Hematopoietic multipotent progenitor cell treated with erythropoietin and hydrocortisone succinate and interleukin-3 and kit ligand, for 17 days (in vitro differentiated cells): ENCODE results near the gene GPS1.

Experiments
- DNase-seq: peaks from one replicate; pipeline ENCODE4 v3.0.0-alpha.2; 2015; ENCODE audit warnings: low spot score

GPS1 gene

GRCh38 chr17:82051776-82052637 is at the start of gene GPS1, which contains the start of gene RFNG:
TSS of gene GPS1 (plus strand) at chr17:82051898. CDS start at chr17:82051932, 34 bp downstream.
TSS of gene RFNG (minus strand) at chr17:82051811. CDS start at chr17:82051766, 45 bp downstream.
- peak; percentile 68 for DNase-seq

GRCh38 chr17:82003411-82004381 is 48.0 kb upstream of the GPS1 start:
- no peak for DNase-seq

DNA sequence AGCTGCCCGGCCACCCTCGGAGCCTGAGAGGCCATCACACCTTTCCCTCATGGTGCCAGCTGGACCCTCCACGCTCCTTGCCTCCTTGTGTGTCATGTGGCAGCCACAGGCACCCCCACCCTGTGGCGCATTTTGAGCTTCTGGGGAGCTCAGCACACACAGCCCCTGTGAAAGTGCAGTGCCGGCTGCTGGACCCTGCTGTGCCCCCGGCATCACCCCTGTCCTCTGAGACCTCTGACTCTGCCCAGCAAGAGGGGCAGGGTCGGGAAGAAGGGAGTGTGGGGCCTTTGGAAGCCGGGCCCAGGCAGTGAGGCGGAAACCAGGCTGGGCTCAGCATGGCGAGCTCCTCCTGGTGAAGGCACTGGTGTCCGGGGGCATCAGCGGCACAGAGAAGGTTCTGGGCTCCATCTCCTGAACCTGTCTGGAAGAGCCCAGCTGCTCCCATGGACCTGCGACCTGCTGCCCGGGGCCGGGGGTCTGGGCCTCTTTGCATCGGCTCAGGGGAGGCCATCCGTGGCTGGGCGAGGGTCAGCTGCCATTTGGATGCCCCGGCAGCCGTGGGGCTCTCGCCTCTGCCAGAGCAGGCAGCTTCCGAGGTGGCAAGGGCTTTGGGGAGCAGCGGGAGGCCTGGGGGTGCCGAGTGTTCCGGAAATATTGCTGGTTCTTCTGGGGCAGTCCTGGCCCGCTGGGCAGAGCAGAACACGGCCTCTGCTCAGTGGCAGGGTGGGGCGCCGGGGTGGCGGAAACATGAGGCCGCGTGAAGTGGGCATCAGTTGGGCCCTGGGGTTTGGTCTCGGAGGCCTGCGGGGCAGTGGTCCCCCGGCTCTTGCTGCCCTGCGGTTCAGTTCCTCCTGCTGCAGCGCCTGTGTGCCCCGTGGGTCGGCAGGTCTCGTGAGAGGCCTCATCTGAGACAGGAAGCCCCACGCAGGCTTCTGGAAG is 46.9 kb upstream of the GPS1 start:
- no peak for DNase-seq

GRCh38 chr17:82005701-82006348 is 45.9 kb upstream of the GPS1 start:
- DNase-seq: no peak

DNA sequence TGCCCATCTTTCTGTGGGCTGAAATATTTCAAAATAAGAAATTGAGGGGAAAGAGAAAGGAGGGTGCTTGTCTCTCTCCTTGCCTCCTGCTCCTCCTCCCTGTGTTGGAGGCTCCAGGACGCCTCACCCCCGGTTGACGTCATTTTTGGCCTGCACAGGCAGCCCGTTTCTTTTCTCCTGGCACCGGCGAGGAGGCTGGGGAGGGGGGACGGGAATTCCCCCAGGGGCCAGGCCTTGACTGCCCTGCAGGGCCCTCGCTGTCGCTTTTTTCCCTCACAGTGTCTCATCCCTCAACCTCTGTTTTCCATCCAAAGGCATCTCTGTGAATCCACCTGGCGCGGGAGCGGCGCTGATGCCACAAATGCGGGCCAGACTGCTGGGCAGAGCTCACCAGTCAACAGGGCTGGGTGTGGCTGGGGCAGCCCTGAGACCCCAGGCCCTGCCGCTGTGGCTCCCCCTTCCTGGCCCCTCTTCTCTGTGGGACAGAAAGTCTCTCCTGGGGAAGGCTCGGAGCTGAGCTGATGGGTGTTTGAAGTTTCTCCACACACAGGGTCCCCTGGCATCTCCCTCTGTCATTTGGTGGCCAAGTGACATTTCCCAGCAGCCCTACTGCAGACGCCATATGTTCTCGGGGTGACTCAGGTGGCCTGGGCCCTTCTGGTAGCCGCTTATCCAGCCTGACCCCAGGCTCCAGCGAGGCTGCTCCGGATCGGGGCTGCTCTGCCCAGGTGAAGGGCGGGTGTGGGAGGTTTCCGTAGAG is 45.0 kb upstream of the GPS1 start:
- no peak for DNase-seq

GRCh38 chr17:82007228-82007494 is 44.5 kb upstream of the GPS1 start:
- DNase-seq: no peak

DNA sequence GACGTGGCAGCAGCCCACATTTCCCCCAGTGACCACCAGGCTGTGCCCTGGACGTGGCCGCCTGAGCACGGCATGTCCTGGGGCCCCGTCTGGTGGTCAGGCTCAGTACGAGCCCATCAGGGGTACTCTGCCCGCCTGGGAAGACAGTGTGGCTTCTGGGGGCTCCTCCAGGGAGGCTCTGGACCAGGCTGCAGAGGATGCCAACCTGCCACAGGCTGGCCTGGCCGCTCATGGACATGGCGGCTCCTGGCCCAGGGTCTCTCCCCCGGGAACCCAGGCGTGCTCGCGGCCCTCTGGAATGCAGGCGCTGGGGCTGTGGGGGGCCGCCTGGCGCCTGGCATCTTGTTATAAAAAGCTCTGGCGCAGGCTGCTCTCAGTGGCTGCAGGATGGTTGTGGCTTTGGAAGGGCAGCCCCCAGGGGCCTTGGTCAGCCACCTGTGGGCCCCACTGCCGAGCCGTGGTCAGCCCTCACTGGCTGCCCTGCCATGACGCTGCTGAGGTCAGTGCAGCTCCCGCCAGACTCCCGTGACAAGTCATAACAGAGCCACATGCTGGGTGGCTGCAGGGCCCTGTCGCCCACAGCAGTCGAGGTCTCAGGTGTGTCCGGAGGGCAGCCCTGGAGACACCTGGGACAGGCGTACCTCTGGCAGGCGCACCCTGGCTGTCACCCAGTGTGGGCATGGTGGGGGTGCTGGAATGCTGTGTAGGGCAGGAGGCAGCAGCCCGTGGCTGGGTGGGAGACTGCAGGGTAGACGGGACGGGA is 44.0 kb upstream of the GPS1 start:
- DNase-seq: no peak

- no peak for DNase-seq
Observed at GRCh38 chr17:82008258-82008940, 43.3 kb upstream of the GPS1 start.

DNA sequence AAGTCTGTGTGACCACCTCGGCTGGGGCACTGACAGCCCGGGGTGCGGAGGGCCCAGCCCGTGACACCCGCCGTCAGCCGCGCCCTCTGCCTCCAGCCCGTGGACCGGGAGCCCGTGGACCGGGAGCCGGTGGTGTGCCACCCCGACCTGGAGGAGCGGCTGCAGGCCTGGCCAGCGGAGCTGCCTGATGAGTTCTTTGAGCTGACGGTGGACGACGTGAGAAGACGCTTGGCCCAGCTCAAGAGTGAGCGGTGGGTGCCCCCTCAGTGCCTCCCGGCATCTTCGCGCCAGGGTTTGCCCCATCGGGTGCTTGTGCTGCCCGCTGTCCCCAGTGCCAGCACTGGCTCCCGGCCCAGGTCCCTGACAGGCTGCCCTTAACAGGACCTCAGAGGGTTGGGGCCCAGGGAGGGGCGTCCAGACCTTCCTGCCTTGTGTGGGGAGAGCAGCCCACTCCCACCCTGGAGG is 42.7 kb upstream of the GPS1 start:
- DNase-seq: no peak

- DNase-seq: no peak
Observed at GRCh38 chr17:82009413-82009812, 42.3 kb upstream of the GPS1 start.

DNA sequence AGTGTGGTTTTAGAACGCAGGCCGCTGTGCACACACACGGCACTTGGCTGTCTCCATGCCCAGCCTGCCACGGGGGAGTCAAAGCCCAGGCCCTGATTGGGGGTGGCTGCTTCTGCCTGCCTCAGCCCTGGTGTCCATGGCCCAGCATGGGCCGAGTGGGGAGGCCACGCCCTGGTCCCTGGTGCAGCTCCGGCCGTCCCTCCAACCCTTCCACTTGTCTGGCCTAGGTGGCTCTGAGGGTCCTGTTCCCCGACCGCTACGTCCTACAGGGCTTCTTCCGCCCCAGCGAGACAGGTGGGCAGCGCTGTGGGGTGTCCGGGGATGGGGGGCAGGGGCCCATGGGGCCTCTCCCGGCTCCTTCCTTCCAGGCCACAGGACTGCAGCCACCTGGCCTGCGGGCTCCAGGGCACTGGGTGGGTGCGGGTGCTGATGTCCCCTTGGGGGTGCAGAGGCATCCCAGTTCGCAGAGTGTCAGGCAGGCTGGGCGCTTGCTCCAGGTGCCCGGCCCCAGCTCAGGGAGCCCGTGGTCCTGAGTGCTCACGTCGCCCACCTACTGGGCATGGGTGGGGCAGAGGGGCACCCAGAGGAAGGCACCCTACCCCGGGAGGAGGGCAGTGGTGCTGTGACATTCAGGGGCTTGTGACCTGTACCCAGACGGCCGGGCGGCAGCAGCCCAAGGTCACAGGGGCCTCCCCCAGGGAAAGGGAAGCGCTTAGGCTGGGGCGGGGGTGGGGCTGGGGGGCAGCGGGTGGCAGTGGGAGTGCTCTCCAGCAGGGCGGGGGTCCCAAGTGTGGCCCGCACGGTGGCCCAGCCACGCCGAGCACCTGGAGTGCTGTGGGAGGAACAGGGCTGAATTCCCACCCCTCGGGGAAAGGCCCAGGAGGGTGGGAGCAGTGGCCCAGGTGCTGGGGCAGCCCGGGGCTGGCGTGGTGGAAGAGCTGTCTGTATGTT is 40.8 kb upstream of the GPS1 start:
- DNase-seq: no peak

- no peak for DNase-seq
Observed at GRCh38 chr17:82011617-82012187, 40.0 kb upstream of the GPS1 start.

DNA sequence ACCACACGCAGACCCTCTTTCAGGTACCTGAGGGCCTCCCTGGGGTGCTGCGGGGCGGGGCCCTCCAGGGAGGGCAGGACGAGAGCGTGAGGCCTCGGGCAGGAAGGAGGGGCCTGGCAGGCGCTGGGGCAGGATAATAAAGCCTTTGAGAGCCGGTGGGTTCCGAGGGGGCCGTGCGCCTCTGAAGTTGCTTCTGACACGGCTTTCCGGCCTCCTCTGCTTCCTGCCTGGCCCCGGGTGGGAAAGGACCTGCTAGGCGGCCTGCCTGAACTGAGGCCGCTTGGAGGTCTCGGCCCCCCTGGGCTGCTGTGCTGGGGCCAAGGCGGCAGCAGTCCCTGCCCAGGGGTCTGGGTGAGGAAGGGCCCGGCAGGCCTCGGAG is 39.4 kb upstream of the GPS1 start:
- no peak for DNase-seq

DNA sequence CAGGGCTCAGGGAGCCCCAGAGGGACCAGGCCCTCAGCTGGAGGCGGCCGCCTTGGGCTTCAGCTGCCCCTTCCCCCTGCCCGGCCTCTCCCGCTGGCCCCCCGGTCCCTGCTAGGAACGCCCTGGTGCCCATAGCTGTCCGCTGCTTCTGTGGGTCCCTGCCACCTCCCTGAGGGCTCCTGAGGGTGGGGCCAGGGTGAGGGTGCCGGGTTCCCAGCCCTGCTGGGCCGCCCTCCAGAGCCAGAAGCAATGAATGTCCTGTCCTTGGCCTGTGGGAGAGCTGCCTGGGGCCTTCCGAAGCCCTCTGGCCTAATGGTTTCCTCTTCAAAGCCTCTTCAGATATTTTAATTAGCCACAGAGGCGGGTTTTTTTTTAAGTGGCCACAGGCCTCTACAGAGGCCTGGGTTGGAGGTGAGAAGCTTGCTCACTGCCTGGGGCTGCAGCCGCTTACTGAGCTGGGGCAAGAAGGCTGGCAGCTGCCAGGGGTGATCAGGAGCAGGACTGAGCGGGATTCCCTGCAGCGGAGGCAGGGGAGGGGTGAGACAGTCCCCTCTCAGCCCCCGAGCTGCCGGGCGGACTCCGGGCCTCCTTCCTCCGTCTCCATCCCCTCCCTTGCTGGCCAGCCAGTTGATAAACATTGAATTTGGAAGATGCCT is 38.9 kb upstream of the GPS1 start:
- DNase-seq: no peak

GRCh38 chr17:82013341-82013740 is 38.4 kb upstream of the GPS1 start:
- no peak for DNase-seq

DNA sequence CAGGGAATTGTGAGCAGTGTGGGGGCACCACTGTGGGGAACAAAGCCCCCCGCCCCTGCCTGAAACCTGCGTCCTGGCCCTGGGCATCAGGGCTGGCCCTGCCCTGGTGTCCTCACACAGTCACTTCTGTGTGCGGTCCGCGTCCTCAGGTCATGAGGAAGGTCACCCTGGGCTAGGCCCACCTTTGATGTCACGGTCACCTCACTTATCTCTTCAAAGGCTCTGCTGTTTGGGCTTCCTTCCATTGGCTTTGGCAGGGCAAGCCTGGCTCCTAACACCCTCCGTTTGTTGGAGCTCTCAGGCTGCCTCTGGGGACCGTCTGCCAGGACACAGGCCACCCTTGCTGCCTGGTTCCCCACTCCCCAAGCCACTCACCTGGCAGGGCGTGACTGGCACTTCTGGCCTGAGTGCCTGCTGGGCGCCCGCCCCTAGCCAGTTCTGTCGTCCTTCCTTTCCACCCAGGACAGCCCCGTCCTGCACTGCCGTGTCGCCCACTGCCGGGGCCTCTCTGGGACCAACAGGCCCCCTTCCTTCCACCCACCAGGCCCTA is 37.9 kb upstream of the GPS1 start:
- DNase-seq: no peak

GRCh38 chr17:82014432-82014831 is 37.3 kb upstream of the GPS1 start:
- no peak for DNase-seq
